Activated CD4-positive, alpha-beta T cell treated with anti-CD3 and anti-CD28 coated beads for 1 hour (primary cell): ENCODE data around the gene SEC14L1.

ENCODE experiments used
- DNase-seq: peaks from one replicate; pipeline ENCODE4 v3.0.0-alpha.2; 2020

Gene SEC14L1

DNA sequence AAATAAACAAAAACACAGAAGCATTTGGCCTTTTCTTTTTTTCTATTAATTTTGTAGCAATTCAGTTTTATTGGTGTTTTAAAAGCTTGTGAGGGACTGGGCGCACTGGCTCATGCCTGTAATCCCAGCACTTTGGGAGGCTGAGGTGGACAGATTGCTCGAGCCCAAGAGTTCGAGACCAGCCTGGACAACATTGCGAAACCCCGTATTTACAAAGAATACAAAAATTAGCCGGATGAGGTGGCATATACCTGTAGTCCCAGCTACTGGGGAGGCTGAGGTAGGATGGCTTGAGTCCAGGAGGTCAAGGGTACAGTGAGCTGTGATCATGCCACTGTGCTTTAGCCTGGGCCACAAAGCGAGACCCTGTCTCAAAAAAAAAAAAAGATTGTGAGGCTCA is 53.4 kb downstream of the SEC14L1 start:
- DNase-seq, result no peak

DNA sequence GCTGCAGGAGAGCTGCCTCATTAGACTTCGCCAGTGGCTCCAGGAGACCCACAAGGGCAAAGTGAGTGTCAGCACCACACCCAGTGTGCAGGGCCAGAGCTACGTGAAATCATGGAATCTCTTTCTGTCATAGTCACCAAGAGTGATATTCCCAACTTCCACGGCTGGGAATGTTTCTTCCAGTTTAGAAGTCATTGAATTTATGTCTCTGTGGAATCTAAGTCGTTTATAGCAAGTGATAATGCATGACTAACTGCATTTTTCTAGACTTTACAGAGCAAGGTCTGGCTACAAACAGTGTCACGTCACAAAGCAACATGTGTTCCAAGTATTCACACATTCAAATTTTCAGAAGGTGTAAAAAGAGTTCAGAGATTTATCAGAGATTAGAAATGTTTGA is 55.5 kb downstream of the SEC14L1 start:
- DNase-seq, result no peak

GRCh38 chr17:77197115-77197514 is 56.3 kb downstream of the SEC14L1 start:
- DNase-seq, result no peak

GRCh38 chr17:77200711-77201110 is 59.9 kb downstream of the SEC14L1 start:
- no peak for DNase-seq

DNA sequence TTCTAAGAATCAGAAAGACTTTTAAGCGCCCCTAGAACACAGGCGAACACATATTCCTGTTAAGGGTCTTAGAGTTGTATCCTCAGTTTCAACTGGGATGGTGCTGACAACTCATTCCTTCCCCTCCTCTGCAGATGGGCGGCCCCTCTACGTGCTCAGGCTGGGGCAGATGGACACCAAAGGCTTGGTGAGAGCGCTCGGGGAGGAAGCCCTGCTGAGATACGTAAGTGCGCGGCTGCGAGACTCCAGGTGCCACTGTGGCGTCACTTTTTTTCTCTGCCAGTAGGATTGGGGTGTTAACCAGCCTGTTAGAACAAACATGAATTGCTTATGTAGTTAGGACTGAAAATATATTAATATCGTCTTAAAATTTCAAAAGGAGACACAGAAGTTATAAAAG is 62.7 kb downstream of the SEC14L1 start:
- DNase-seq, result no peak

- no peak for DNase-seq
Observed at GRCh38 chr17:77203846-77204245, 63.1 kb downstream of the SEC14L1 start.

DNA sequence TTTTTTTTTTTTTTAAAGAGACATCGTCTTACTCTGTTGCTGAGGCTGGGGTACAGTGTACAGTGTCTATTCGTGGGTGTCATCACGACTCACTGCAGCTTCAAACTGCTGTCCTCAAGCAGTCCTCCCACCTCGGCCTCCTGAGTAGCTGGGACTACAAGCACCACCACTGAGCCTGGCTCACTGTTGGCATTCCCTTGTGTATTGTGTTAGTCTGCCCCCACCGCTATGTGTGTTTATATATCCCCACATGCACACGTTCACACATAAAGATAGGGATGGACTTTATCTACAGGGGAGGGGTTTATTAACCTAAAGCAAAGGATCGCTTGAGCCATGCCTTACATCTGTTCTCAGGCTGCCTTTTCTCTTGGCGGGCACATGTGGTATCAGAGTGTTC is 63.8 kb downstream of the SEC14L1 start:
- DNase-seq, result no peak

DNA sequence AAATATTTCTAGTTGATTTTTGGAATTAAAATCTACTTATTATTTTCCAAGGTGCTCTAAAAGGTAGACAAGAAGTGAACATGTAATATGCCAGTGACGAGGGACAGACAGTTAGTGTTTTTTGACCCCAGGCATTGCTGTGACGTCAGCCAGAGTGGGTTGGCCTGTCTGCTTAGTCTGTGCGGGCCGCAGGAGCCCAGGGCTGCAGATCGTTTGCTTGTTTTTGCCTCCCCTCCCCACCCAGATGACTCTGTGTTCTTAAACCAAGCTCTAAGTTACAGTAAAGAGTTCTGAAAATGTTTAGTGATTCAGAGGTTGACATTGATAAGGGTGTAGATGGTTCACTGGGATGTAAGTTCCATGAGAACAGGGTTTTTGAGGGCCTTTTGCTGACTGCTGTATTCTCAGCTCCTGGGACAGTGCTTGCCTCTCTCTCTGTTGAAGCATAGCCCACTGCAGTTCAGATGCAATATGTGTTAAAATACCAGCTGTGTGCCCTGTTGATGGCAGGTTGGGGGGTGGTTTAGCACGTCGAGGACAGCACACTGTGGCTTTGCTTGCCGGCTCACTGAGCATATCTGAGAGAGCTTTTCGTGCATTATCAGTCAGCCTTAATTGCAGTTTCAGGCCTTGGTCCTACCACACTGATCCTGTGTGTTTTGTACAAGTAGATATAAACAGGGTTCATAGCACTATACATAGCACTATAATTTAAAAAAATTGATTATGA is 64.8 kb downstream of the SEC14L1 start:
- DNase-seq, result no peak

GRCh38 chr17:77206158-77206956 is 65.6 kb downstream of the SEC14L1 start:
- no peak for DNase-seq

DNA sequence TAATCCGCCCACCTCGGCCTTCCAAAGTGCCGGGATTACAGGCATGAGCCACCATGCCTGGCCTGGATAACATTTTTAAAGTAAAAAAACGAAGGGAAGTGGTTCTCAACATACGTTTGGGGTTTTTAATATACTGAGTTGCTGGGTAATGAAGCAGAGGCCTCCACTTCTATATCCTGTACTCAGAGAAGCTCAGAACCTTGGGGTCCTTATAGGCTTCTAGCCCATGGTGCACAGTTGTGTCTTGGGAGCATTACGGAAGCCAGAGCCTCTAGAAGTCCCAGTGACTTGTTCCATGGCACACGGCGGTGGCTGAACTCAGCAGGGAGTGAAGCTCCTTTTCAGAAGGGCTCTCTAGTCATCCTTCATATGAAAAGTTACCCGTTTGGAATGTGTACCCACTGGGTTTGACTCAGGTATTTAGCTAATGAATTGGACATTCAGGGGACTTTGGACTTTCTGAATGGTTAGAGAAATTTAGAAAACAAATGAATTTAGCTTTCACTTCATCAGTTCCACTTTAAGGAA is 67.0 kb downstream of the SEC14L1 start:
- no peak for DNase-seq

DNA sequence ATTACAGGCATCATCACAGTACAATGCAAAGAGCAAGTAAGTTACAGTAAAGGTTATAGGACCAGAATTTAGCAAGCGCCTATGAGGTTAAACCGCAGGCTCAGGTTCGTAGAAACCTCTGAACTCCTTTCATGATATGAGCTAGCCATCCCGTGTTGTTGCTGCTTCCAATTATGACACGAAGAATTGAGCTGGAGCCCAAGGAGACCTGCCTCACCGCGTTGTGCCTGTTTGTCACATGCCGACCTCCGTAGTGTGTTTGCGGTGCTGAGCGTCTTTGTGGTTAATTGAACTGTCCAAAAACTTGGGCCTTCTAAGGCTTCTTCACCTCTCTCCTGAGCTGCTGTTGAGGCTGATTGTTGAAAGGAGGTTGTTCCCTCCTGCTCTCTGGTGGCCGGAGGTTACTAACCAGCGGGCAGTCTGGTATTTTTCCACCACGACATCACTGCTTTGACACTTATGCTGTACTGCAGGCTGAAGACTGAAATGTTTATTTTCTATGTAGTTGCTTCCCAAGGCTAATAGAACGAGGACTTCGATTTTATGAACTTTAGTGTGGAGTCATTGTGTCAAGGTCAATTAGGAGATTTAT is 67.5 kb downstream of the SEC14L1 start:
- no peak for DNase-seq

DNA sequence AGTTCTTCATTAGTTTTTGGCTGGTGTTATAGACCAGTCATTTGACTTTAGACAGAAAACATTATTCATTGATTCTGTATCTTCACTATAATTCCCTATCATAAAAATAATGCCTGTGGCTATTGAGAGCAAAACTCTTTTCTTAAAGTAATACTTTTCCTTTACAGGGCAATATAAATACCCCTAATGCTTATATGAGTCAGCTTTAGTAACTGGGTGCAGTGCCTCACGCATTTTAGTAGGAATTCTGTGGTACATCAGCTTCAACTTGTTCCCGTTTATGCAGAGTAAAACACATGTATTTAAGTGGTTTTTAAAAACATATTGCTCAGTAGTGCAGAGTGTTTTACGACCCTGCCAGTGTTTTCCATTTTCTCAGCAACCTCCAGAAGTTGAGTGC is 68.1 kb downstream of the SEC14L1 start:
- no peak for DNase-seq

DNA sequence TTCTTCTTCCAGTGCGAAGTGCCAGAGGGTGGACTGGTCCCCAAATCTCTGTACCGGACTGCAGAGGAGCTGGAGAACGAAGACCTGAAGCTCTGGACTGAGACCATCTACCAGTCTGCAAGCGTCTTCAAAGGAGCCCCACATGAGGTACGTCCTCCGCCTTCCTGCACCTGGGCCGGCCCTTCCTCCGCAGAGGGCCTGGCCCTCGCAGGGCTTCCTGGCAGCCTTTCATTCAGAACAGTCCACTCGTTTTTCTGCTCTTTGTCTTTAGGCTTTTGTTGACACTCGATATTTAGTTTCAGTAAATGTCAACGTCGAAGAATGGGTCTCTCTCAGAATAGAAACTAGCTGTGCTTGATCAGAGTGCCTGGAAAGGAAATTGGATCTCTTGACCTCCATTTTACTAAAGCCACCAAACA is 68.6 kb downstream of the SEC14L1 start:
- DNase-seq, result no peak

- no peak for DNase-seq
Observed at GRCh38 chr17:77210331-77210730, 69.6 kb downstream of the SEC14L1 start.

- DNase-seq, result no peak
Observed at GRCh38 chr17:77210946-77211541, 70.3 kb downstream of the SEC14L1 start.

GRCh38 chr17:77211681-77212080 is 70.9 kb downstream of the SEC14L1 start:
- DNase-seq, result no peak

DNA sequence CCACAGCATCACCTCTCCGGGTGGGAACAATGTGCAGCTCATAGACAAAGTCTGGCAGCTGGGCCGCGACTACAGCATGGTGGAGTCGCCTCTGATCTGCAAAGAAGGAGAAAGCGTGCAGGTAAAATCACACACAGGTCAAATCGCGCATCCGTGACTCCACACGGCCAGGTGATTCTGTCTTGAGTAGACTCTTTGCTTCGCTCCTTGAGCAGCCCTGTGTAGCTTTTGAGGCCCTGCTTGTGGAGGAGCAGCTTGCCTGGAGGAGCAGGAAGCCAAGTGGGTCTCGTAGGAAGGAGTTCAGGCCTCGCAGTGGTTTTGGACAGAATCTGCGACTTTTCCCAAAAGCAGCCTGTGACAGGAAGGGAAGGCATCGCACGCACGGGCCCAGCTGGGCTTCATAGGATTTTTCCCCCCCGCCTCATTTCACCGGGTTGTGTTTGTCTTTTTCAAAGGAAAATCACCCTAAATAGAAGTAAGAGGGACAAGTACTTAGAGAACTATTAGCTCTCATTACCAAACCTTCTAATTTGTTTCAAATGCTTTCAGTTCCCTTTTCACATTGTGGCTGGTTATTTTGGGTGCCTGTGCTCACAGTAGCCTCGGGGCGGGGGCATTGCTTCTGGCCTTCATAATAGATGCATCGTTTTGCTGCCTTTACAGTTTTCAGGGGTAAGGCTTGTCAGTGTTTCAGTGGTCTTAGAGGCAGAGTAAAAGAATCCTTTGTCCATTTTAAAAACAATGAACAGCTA is 71.5 kb downstream of the SEC14L1 start:
- DNase-seq, result no peak

DNA sequence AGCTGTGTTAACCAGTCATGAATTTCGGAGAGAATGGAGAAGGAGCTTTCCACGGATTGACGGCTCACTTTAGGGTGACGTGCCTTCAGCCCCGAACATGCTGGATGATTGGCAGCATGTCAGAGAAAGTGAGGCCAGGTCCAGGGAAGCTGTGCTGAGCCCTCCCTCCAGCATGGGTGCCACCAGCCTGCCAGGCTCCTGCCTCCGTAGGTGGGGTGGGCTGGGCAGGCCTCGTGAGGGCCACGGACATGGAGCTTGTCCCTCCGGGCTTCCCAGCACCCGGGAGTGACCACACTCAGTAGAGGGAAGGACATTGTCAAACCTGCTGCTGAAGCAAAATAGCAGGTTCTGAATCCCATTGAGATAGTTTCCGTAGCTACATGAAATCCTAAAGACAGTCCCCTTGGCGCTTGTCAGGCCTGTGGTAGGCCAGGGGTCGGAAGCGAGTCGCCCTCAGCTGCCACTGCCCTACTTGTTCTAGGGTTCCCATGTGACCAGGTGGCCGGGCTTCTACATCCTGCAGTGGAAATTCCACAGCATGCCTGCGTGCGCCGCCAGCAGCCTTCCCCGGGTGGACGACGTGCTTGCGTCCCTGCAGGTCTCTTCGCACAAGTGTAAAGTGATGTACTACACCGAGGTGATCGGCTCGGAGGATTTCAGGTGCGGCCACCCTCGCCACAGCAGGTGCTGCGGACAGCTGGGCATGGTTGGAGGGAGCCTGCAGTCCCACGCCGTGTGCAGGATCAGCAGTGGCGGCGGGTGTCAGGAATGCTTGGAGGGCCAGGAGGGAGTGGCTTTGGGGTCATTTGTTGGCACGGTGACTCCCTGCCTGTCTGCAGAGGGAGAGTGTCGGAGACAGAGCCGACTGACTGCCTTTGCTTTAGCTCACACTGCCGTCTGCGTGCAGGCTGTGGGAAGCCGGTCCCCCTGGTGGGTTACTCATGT is 72.3 kb downstream of the SEC14L1 start:
- no peak for DNase-seq

GRCh38 chr17:77213778-77214132 is 73.0 kb downstream of the SEC14L1 start:
- no peak for DNase-seq

GRCh38 chr17:77214328-77214727 is 73.6 kb downstream of the SEC14L1 start:
- DNase-seq, result no peak

- no peak for DNase-seq
Observed at GRCh38 chr17:77214743-77215142, 74.0 kb downstream of the SEC14L1 start.

- DNase-seq, result no peak
Observed at GRCh38 chr17:77215281-77215680, 74.5 kb downstream of the SEC14L1 start.
